HG02759 (cell line): ENCODE data around the gene PDE9A.

Experiments
- ATAC-seq: cut with Tn5 transposase; IDR thresholded peaks from one replicate; pipeline ENCODE4 v1.9.1; 2021; ENCODE audit warnings: mild to moderate bottlenecking, moderate library complexity; ENCODE audit not compliant: unreplicated experiment

The PDE9A gene

GRCh38 chr21:42670058-42670880 lies 16.8 kb downstream of the PDE9A start:
- ATAC-seq = no peak

GRCh38 chr21:42670884-42671283 lies 17.5 kb downstream of the PDE9A start:
- no peak for ATAC-seq

GRCh38 chr21:42671778-42672593 lies 18.6 kb downstream of the PDE9A start:
- no peak for ATAC-seq

GRCh38 chr21:42672699-42673458 lies 19.5 kb downstream of the PDE9A start:
- ATAC-seq = no peak

GRCh38 chr21:42673633-42674328 lies 20.4 kb downstream of the PDE9A start:
- no peak for ATAC-seq

GRCh38 chr21:42674351-42674940 lies 21.0 kb downstream of the PDE9A start:
- no peak for ATAC-seq

GRCh38 chr21:42675403-42675802 lies 22.0 kb downstream of the PDE9A start:
- no peak for ATAC-seq

GRCh38 chr21:42676808-42677207 lies 23.4 kb downstream of the PDE9A start:
- ATAC-seq = no peak

GRCh38 chr21:42677339-42678321 lies 24.2 kb downstream of the PDE9A start:
- no peak for ATAC-seq

- ATAC-seq = no peak
These were observed 25.3 kb downstream of the PDE9A start for GRCh38 chr21:42678618-42679295.

GRCh38 chr21:42679319-42680057 lies 26.1 kb downstream of the PDE9A start:
- ATAC-seq = no peak

GRCh38 chr21:42680058-42680330 lies 26.6 kb downstream of the PDE9A start:
- ATAC-seq = no peak

- no peak for ATAC-seq
These were observed 27.0 kb downstream of the PDE9A start for GRCh38 chr21:42680429-42680828.

- no peak for ATAC-seq
These were observed 28.1 kb downstream of the PDE9A start for GRCh38 chr21:42681296-42682206.

- ATAC-seq = no peak
These were observed 29.3 kb downstream of the PDE9A start for GRCh38 chr21:42682661-42683210.

- no peak for ATAC-seq
These were observed 30.1 kb downstream of the PDE9A start for GRCh38 chr21:42683371-42684108.
